ENCODE measurements around the gene CCL17.

DNA sequence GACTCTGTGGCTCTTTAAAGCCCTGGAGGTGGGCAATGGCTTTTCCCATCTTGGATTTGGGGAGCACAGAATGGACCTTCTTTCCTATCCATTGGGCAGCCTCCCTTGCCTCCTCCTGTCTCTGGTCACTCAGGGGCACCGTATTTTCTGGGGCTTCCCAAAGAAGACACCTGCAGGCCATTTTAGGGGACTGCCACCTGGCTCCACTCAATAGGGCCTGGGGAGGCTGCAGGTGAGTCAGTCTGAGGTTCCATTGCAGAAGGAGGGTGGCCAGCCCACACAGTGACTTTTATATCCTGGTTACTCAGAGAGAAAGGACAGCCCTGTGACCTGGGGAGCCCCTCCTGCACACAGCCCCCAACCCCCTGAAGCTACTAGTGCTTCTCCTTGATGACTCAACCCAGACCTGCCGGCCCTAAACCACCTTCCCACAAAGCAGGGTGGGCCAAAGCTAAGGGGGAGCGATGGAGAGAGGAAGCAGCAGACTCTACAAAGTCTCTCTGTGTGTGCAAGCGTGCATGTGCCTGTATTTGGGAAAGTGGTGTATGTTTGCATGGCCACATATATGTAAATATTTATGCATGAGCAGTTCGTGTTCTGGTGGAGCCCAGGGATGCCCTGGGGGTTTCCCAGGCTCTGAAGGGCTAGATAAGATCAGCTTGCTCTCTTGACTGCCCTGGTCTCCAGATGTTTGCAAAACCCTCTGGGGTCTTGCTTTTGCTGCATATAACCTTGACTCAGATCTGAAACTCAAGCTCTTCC lies 27.3 kb upstream of the CCL17 start:
- TF ChIP-seq, protein P1, sequence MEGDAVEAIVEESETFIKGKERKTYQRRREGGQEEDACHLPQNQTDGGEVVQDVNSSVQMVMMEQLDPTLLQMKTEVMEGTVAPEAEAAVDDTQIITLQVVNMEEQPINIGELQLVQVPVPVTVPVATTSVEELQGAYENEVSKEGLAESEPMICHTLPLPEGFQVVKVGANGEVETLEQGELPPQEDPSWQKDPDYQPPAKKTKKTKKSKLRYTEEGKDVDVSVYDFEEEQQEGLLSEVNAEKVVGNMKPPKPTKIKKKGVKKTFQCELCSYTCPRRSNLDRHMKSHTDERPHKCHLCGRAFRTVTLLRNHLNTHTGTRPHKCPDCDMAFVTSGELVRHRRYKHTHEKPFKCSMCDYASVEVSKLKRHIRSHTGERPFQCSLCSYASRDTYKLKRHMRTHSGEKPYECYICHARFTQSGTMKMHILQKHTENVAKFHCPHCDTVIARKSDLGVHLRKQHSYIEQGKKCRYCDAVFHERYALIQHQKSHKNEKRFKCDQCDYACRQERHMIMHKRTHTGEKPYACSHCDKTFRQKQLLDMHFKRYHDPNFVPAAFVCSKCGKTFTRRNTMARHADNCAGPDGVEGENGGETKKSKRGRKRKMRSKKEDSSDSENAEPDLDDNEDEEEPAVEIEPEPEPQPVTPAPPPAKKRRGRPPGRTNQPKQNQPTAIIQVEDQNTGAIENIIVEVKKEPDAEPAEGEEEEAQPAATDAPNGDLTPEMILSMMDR (IDR thresholded peaks at IDR 0.05 in 2 of 3, conservative IDR thresholded peaks at IDR 0.05 in 1 of 3; ENCODE audit: control insufficient read depth in 2 of 3, extremely low read depth in 1 of 3, insufficient read depth in 1 of 3, low read depth in 3 of 3, low read length in 3 of 3): peak in 2 of 3 experiments; percentile 14 to 31; a peak in 2 of 6 replicates
- TF ChIP-seq, protein P2, sequence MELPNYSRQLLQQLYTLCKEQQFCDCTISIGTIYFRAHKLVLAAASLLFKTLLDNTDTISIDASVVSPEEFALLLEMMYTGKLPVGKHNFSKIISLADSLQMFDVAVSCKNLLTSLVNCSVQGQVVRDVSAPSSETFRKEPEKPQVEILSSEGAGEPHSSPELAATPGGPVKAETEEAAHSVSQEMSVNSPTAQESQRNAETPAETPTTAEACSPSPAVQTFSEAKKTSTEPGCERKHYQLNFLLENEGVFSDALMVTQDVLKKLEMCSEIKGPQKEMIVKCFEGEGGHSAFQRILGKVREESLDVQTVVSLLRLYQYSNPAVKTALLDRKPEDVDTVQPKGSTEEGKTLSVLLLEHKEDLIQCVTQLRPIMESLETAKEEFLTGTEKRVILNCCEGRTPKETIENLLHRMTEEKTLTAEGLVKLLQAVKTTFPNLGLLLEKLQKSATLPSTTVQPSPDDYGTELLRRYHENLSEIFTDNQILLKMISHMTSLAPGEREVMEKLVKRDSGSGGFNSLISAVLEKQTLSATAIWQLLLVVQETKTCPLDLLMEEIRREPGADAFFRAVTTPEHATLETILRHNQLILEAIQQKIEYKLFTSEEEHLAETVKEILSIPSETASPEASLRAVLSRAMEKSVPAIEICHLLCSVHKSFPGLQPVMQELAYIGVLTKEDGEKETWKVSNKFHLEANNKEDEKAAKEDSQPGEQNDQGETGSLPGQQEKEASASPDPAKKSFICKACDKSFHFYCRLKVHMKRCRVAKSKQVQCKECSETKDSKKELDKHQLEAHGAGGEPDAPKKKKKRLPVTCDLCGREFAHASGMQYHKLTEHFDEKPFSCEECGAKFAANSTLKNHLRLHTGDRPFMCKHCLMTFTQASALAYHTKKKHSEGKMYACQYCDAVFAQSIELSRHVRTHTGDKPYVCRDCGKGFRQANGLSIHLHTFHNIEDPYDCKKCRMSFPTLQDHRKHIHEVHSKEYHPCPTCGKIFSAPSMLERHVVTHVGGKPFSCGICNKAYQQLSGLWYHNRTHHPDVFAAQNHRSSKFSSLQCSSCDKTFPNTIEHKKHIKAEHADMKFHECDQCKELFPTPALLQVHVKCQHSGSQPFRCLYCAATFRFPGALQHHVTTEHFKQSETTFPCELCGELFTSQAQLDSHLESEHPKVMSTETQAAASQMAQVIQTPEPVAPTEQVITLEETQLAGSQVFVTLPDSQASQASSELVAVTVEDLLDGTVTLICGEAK (IDR thresholded peaks at IDR 0.05; ENCODE audit: borderline replicate concordance): no peak
- no peak for TF ChIP-seq EZH2 (IDR thresholded peaks at IDR 0.05; ENCODE audit: borderline replicate concordance, control insufficient read depth, low read depth, low read length)
- TF ChIP-seq, protein P3, sequence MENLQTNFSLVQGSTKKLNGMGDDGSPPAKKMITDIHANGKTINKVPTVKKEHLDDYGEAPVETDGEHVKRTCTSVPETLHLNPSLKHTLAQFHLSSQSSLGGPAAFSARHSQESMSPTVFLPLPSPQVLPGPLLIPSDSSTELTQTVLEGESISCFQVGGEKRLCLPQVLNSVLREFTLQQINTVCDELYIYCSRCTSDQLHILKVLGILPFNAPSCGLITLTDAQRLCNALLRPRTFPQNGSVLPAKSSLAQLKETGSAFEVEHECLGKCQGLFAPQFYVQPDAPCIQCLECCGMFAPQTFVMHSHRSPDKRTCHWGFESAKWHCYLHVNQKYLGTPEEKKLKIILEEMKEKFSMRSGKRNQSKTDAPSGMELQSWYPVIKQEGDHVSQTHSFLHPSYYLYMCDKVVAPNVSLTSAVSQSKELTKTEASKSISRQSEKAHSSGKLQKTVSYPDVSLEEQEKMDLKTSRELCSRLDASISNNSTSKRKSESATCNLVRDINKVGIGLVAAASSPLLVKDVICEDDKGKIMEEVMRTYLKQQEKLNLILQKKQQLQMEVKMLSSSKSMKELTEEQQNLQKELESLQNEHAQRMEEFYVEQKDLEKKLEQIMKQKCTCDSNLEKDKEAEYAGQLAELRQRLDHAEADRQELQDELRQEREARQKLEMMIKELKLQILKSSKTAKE (IDR thresholded peaks at IDR 0.05; ENCODE audit: low read depth, poor library complexity, severe bottlenecking): peak; percentile 64
- no peak for TF ChIP-seq GABPA (IDR thresholded peaks at IDR 0.05; ENCODE audit: low read depth)
- peak; percentile 55 to 72; a peak in 2 of 4 replicates for TF ChIP-seq EP300 (IDR thresholded peaks at IDR 0.05; ENCODE audit: borderline replicate concordance in 1 of 2, control insufficient read depth in 1 of 2, low read depth in 2 of 2, low read length in 2 of 2)
- no peak for TF ChIP-seq LARP7 (IDR thresholded peaks at IDR 0.05)
- TF ChIP-seq, protein P4, sequence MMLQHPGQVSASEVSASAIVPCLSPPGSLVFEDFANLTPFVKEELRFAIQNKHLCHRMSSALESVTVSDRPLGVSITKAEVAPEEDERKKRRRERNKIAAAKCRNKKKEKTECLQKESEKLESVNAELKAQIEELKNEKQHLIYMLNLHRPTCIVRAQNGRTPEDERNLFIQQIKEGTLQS (IDR thresholded peaks at IDR 0.05; ENCODE audit: borderline replicate concordance, extremely low read depth, low read depth, low read length): no peak
- TF ChIP-seq, protein P5, sequence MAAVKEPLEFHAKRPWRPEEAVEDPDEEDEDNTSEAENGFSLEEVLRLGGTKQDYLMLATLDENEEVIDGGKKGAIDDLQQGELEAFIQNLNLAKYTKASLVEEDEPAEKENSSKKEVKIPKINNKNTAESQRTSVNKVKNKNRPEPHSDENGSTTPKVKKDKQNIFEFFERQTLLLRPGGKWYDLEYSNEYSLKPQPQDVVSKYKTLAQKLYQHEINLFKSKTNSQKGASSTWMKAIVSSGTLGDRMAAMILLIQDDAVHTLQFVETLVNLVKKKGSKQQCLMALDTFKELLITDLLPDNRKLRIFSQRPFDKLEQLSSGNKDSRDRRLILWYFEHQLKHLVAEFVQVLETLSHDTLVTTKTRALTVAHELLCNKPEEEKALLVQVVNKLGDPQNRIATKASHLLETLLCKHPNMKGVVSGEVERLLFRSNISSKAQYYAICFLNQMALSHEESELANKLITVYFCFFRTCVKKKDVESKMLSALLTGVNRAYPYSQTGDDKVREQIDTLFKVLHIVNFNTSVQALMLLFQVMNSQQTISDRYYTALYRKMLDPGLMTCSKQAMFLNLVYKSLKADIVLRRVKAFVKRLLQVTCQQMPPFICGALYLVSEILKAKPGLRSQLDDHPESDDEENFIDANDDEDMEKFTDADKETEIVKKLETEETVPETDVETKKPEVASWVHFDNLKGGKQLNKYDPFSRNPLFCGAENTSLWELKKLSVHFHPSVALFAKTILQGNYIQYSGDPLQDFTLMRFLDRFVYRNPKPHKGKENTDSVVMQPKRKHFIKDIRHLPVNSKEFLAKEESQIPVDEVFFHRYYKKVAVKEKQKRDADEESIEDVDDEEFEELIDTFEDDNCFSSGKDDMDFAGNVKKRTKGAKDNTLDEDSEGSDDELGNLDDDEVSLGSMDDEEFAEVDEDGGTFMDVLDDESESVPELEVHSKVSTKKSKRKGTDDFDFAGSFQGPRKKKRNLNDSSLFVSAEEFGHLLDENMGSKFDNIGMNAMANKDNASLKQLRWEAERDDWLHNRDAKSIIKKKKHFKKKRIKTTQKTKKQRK (IDR thresholded peaks at IDR 0.05; ENCODE audit: low read depth, low read length): no peak
- TF ChIP-seq, protein P6, sequence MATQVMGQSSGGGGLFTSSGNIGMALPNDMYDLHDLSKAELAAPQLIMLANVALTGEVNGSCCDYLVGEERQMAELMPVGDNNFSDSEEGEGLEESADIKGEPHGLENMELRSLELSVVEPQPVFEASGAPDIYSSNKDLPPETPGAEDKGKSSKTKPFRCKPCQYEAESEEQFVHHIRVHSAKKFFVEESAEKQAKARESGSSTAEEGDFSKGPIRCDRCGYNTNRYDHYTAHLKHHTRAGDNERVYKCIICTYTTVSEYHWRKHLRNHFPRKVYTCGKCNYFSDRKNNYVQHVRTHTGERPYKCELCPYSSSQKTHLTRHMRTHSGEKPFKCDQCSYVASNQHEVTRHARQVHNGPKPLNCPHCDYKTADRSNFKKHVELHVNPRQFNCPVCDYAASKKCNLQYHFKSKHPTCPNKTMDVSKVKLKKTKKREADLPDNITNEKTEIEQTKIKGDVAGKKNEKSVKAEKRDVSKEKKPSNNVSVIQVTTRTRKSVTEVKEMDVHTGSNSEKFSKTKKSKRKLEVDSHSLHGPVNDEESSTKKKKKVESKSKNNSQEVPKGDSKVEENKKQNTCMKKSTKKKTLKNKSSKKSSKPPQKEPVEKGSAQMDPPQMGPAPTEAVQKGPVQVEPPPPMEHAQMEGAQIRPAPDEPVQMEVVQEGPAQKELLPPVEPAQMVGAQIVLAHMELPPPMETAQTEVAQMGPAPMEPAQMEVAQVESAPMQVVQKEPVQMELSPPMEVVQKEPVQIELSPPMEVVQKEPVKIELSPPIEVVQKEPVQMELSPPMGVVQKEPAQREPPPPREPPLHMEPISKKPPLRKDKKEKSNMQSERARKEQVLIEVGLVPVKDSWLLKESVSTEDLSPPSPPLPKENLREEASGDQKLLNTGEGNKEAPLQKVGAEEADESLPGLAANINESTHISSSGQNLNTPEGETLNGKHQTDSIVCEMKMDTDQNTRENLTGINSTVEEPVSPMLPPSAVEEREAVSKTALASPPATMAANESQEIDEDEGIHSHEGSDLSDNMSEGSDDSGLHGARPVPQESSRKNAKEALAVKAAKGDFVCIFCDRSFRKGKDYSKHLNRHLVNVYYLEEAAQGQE (IDR thresholded peaks at IDR 0.05; ENCODE audit: low read depth, low read length): 0 out of 2 replicates have a peak, but pooled peaks have one; percentile 18
- no peak for TF ChIP-seq POLR2AphosphoS5 (IDR thresholded peaks at IDR 0.05; ENCODE audit: low read length)
- TF ChIP-seq HDAC6 (IDR thresholded peaks at IDR 0.05; ENCODE audit: unreplicated experiment): no peak
- TF ChIP-seq TCF3 (IDR thresholded peaks at IDR 0.05; ENCODE audit: borderline replicate concordance, insufficient read depth, low read depth, low read length): 0 out of 2 replicates have a peak, but pooled peaks have one; percentile 42
